HG03442 (cell line): ENCODE results near the gene TEX30.
"Not testable (repeated sequence)": the region's sequence is repeated elsewhere in the genome, so short reads cannot be mapped to it uniquely, and the experiment has no call there.

Experiments
- ATAC-seq: cut with Tn5 transposase; IDR thresholded peaks from one replicate; pipeline ENCODE4 v1.9.1; 2021; ENCODE audit warnings: mild to moderate bottlenecking, moderate library complexity; ENCODE audit not compliant: unreplicated experiment

TEX30 gene

DNA sequence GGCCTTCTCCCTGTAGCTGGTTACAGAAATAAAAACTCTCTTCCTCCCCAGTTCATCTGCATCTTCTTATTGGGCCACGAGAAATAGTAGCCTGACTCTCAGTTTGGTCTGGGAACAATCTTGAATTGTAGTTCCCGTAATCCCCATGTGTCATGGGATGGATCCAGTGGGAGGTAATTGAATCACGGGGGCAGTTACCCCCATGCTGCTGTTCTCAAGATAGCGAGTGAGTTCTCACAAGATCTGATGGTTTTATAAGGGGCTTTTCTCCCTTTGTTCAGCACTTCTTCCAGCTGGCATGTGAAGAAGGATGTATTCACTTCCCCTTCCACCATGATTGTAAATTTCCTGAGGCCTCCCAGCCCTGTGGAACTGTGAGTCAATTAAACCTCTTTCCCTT is 7.1 kb upstream of the TEX30 start:
- not testable (repeated sequence) for ATAC-seq

GRCh38 chr13:102779436-102780159 is 6.0 kb upstream of the TEX30 start:
- peak; percentile 65 for ATAC-seq

GRCh38 chr13:102777736-102778135 is 4.2 kb upstream of the TEX30 start:
- no peak for ATAC-seq

- no peak for ATAC-seq
Measured at GRCh38 chr13:102776271-102776670, 2.7 kb upstream of the TEX30 start.

- ATAC-seq, result no peak
Measured at GRCh38 chr13:102774591-102775520, 1.3 kb upstream of the TEX30 start.

- ATAC-seq, result no peak
Measured at GRCh38 chr13:102774214-102774568, 605 bp upstream of the TEX30 start.

DNA sequence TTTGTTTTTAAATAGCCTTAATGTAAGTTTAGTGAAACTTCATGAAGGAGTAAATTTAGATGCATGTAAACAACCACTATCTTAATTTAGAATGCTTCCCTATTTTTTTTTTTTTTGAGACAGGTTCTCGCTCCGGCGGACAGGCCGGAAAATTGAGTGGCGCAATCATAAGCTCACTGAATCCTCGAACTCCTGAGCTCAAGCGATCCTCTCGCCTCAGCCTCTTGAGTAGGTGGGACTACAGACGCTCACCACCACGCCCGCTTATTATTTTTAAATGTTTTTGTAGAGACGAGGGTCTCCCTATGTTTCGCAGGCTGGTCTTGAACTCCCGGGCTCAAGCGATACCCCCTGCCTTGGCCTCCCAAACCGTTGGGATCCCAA is 1.6 kb downstream of the TEX30 start:
- ATAC-seq, result no peak

- ATAC-seq, result no peak
Measured at GRCh38 chr13:102771298-102772041, 2.1 kb downstream of the TEX30 start.

GRCh38 chr13:102770435-102770834 is 3.2 kb downstream of the TEX30 start:
- no peak for ATAC-seq

- ATAC-seq, result no peak
Measured at GRCh38 chr13:102769679-102770078, 3.9 kb downstream of the TEX30 start.

DNA sequence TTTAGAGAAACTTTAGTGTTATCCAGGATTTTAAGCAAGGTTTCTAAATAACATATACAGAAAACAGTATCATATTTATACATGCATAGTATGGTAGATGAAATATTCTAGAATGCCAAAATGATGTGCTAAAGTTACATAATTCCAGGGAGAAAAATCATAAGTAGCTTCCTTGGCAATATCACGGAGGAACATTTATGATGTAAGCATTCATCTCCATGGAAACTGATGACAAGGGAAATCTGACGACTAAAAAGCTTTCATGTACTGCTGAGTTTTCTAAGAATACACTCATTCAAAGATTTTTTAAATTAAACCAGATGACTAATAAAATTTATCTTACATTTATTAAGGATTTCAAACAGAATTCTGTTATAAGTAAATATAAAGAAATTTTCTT is 4.7 kb downstream of the TEX30 start:
- ATAC-seq, result no peak

DNA sequence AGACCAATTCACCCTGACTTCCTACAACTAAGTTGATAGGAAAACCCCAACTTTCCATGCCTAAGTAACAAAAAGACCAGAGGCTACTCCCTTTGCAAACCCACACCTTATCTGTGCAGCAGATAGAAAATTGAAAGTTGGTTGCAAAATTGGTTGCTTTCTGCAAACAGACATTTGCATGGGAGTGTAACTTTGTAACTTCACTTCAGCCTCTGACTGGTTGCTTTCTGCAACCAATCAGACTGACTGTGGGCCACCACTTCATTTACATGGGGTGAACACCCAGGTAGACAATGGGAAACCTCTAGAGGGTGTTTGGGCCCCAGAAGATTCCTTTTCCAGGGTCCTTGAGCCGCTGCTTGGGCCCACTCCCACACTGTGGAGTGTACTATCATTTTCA is 9.8 kb downstream of the TEX30 start:
- ATAC-seq, result no peak

DNA sequence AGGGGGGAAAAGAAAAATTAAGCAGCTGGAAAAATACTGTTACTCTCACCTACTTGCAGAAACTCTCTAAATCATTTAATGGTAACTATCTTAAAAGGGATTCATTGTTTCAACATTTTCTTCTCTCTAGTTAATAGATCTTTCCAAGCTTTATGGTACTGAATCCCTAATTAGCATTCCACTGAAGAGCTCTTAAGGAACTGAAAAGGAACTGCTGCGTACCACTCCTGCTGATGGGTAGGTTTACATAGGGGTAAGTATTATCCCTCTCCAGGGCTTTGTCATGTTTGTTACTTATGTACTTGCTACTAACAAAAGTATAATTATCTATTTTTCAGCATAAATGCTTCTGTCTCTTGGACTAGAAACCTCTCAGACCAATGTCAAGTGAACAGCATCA is 12.5 kb downstream of the TEX30 start:
- ATAC-seq, result no peak

DNA sequence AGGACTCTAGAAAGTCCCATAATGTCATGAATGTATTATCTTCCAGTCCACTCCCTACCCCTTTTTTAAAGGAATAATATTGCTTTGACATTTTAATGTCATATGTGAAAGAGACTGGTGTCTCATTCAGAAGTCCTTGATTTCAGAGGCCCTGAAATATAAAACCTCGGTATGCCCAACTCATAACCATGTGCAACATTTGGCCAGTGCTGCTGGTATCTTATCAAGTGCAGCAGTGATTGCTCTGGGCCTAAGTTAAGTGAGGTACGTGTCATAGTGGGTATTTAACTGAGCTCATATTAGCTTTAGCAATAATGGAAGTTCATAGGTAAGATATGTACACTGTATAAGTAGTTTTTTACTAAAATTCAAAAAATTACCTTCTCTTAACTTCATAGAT is 14.7 kb downstream of the TEX30 start:
- no peak for ATAC-seq

- ATAC-seq, result no peak
Measured at GRCh38 chr13:102757006-102757405, 16.6 kb downstream of the TEX30 start.

GRCh38 chr13:102751886-102752285 is 21.7 kb downstream of the TEX30 start:
- ATAC-seq, result no peak

DNA sequence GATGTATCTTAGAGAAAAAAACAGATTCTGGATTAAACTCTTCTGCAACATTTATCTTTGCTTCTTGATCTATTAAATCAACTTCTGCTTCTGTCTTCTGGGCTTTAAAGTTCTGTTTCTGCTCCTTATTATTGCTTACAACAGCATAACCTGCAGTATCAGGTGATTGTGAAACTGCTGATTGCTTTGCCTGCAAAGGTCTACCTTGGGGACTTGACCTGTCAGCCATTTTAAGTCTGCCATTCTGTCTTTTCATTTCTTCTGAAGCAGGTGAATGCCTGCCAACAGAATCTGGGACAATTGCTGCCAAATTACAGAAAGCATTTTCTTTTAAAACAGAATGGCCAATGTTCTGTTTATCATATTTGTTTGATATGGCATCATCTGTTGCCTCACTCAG is 31.1 kb downstream of the TEX30 start:
- ATAC-seq, result no peak

DNA sequence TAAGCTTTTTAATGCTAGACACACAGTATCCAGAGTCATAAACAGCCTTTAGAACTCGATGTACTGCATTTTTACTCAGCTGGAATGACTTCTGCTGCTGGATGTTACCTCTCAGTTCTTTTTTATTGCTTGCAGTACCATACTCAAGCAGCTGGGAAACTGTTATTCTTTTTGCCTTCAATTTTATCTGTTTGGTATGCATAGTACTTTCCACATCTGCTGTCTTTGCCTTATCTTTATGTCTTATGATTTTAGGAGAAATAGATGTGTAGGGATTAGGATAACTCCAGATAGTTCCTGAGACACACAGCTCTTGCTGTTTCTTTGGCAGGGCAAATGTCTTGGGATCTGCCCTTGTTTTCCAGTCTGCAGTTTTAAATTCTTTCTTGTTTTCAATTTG is 31.5 kb downstream of the TEX30 start:
- ATAC-seq, result no peak

GRCh38 chr13:102729560-102730270 is 43.9 kb downstream of the TEX30 start:
- ATAC-seq, result no peak

GRCh38 chr13:102726430-102726829 is 47.2 kb downstream of the TEX30 start:
- ATAC-seq, result peak; percentile 50

DNA sequence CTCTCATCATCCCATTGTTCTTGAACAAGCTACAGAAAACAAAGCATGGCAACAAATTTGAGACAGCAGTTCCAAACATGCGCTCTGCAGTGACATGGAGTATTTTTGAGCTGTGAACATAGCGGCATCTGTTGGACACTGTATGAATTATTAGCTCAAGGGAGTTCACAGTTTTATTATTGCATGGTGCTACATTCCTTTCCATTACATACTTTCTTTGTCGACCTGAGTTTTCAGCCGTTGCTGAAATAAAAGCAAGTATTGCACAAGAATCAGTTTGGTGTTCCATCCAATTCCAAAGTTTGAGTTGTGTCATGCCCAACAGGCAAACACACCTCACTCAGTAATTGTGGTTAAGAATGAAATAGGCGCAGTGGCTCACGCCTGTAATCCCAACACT is 48.7 kb downstream of the TEX30 start:
- ATAC-seq, result peak; percentile 63
